UCSD-AML1 (cell line): ENCODE results near the gene SPO11.

Source experiments
- DNase-seq: peaks from one replicate; lab custom pipeline; 2025; ENCODE audit not compliant: unreplicated experiment; lab: John Stamatoyannopoulos, UW

SPO11 gene

GRCh38 chr20:57329608-57330221 is at the start of gene SPO11:
Gene SPO11 (plus strand): TSS chr20:57329803. CDS start chr20:57329868, 65 bp downstream.
- no peak for DNase-seq

GRCh38 chr20:57280221-57280620 is 49.4 kb upstream of the SPO11 start:
- no peak for DNase-seq

GRCh38 chr20:57281900-57282299 is 47.7 kb upstream of the SPO11 start:
- DNase-seq = no peak

- no peak for DNase-seq
Observed at GRCh38 chr20:57282670-57283361, 46.8 kb upstream of the SPO11 start.

GRCh38 chr20:57283860-57284259 is 45.7 kb upstream of the SPO11 start:
- no peak for DNase-seq

- no peak for DNase-seq
Observed at GRCh38 chr20:57287007-57287880, 42.4 kb upstream of the SPO11 start.

GRCh38 chr20:57287901-57288300 is 41.7 kb upstream of the SPO11 start:
- no peak for DNase-seq

- no peak for DNase-seq
Observed at GRCh38 chr20:57288651-57289277, 40.8 kb upstream of the SPO11 start.

GRCh38 chr20:57289391-57290177 is 40.0 kb upstream of the SPO11 start:
- no peak for DNase-seq

GRCh38 chr20:57290178-57290484 is 39.5 kb upstream of the SPO11 start:
- no peak for DNase-seq

GRCh38 chr20:57291003-57291402 is 38.6 kb upstream of the SPO11 start:
- no peak for DNase-seq

- no peak for DNase-seq
Observed at GRCh38 chr20:57291694-57292093, 37.9 kb upstream of the SPO11 start.

GRCh38 chr20:57292611-57293010 is 37.0 kb upstream of the SPO11 start:
- no peak for DNase-seq

- DNase-seq = no peak
Observed at GRCh38 chr20:57293995-57294394, 35.6 kb upstream of the SPO11 start.

GRCh38 chr20:57294550-57294949 is 35.1 kb upstream of the SPO11 start:
- DNase-seq = no peak

GRCh38 chr20:57298457-57298856 is 31.1 kb upstream of the SPO11 start:
- DNase-seq = no peak

- DNase-seq = no peak
Observed at GRCh38 chr20:57301026-57301425, 28.6 kb upstream of the SPO11 start.

- DNase-seq = no peak
Observed at GRCh38 chr20:57306747-57307146, 22.9 kb upstream of the SPO11 start.

- no peak for DNase-seq
Observed at GRCh38 chr20:57308451-57309271, 20.9 kb upstream of the SPO11 start.

- no peak for DNase-seq
Observed at GRCh38 chr20:57309544-57310115, 20.0 kb upstream of the SPO11 start.
